Brain microvascular endothelial cell (primary cell): ENCODE results near the gene CHST7.

ENCODE experiments used
- DNase-seq: peaks from one replicate; pipeline ENCODE4 v3.0.0-alpha.2; 2020
- H3K27ac ChIP-seq: fragments of 250-450 bp; sonication (Bioruptor Pico); 2 replicates; pipeline ENCODE4 v1.5.1; 2020; ENCODE audit warnings: mild to moderate bottlenecking, moderate library complexity
- H3K27me3 ChIP-seq: fragments of 250-450 bp; sonication (Bioruptor Pico); replicated peaks from 2 replicates; pipeline ENCODE4 v1.5.1; 2020; ENCODE audit warnings: mild to moderate bottlenecking
- H3K36me3 ChIP-seq: fragments of 250-450 bp; sonication (Bioruptor Pico); replicated peaks from 2 replicates; pipeline ENCODE4 v1.5.1; 2020; ENCODE audit warnings: mild to moderate bottlenecking
- H3K4me3 ChIP-seq: 2 replicates; pipeline ENCODE4 v1.5.1; 2011; ENCODE audit warnings: low read depth, mild to moderate bottlenecking, control low read depth, low read length, moderate library complexity
- CTCF ChIP-seq: IDR thresholded peaks from 2 replicates; pipeline ENCODE4 v1.5.1; 2011; ENCODE audit warnings: low read depth, mild to moderate bottlenecking, moderate library complexity, low read length, control low read depth, inconsistent platforms; ENCODE audit errors: missing control alignments
- in situ Hi-C: cut with HindIII; loops from 2 replicates; pipeline ENCODE4 v1.10.0; 2017; ENCODE audit warnings: low sequenced_read_pairs, low pct_ligation_motif_present

The CHST7 gene

DNA sequence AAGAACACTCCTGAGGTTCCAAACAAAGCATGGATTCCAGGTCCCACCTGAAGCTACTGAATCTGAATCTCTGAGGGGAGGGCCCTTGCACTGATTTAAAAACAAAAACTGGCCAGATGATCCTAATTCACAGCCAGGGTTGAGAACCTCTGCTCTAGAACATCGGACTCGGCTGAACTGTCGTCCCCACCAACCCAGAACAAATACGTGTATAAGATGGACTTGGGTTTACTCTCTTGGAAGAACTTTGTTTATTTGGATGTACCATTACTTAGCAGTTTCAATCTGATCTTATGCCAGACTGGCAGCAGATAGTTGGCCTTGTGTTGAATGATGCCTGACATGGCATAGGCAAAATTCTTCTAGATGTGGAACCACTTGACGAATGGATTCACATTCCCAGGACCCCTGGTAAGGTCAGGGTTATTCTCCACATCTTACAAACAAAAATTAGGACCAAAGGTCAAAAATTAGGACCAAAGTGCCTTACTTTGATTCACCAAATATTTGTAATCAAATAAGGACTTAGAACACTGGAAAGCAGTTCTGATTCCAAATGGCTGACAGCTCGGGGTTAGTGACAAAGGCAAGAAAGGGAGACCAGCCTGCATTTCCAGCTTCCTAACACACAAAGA lies 29.0 kb downstream of the CHST7 start:
- in situ Hi-C loops: no loop called here
- Histone ChIP-seq H3K27ac (no peak overlapping the region), H3K4me3 (no peak overlapping the region), H3K27me3 (no peaks in the 10 kb centered on the region), H3K36me3 (no peaks in the 10 kb centered on the region)
- no peak for TF ChIP-seq CTCF
- DNase-seq: no peak

DNA sequence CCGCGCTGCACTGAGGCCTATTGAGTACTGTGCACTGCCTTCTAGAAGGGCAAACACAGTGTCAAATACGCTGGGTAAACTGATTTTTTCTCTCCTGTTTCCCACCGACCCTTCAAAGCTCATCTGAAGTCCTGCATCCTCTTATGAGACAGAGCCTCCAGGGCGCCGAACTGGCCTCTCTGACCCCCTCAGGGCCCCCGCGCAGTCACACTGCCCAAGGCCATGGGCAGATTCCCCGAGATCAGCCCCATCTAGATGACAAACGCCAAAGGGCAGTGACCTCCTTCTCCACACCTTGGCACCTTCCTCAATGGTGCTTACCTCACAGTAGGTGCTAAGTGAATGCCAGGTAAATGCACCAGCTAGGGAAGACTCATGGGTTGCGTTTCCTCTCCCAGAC lies 34.4 kb downstream of the CHST7 start:
- Histone ChIP-seq H3K27me3 (no peaks in the 10 kb centered on the region), H3K27ac (no peak overlapping the region), H3K36me3 (no peaks in the 10 kb centered on the region), H3K4me3 (no peak overlapping the region)
- in situ Hi-C loops: no loop called here
- TF ChIP-seq CTCF: no peak
- DNase-seq: no peak

DNA sequence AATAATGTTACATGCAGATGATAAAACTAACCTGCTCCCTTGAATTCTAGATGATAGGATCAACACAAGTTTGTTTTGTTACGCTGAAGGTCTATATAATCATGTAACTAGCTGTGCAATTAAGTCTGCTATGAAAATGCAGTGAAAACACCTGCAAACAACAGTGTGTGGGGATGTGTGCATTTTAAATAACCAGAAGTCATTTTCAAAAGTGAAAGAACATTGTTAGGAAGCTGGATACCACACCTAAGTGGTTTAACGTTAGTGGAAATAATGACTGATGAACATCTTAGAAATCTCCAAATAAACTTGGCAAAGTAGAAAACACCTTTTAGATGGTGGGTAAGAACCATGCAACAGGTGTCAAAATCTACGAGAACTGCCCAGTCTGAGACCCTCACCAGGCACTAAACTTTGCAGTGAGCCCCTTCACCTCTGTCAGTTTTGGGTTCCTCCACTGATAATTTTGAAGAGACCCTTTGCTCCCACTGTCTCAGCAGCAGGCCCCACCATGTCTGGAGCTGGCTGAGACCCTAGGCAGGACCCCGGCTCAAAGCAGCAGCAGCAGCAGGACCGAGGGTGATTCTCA lies 36.6 kb downstream of the CHST7 start:
- no peaks in the 10 kb centered on the region for H3K36me3 ChIP-seq
- in situ Hi-C loops: no loop called here
- no peak for DNase-seq
- no peaks in the 10 kb centered on the region for H3K27me3 ChIP-seq
- TF ChIP-seq CTCF: no peak
- H3K27ac ChIP-seq: no peak overlapping the region
- no peak overlapping the region for H3K4me3 ChIP-seq

DNA sequence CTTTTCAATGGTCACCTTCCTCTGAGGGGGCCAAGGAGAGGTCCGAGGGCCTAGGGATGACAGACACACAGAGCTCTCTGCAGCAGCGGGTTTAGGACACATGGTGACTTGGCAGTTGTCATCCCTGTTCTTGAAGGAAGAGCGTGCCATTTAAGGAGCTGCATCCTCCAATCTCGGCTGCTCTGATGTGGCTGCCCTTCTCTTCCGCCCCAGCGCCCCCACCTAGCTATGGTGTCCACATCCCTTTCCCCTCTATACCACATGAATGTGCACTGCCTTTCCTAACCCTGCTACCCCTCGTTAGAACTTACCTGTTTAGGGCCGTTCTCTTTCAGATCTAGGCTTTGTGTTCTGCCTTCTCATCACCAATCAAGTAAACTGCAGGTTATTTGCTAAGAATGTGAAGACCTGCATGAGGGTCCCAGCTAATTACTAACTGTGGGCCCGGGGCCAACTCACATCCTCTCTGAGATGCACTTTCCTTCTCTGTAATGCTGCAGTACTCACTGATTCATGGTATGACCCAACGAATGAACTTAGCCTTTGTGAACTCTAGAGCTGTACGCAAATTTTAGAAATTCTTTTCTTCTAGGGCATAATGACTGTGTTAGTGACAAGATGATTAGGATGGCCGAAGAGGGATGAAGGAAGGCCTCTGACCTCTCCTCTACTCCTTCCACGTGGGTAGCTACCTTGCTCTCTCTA lies 38.2 kb downstream of the CHST7 start:
- in situ Hi-C loops: no loop called here
- Histone ChIP-seq H3K27ac (no peak overlapping the region), H3K27me3 (no peaks in the 10 kb centered on the region), H3K4me3 (no peak overlapping the region), H3K36me3 (no peaks in the 10 kb centered on the region)
- no peak for TF ChIP-seq CTCF
- no peak for DNase-seq

GRCh38 chrX:46617906-46618305 lies 44.3 kb downstream of the CHST7 start:
- no peaks in the 10 kb centered on the region for H3K27me3 ChIP-seq
- in situ Hi-C loops: no loop called here
- H3K4me3 ChIP-seq: no peak overlapping the region
- no peak for DNase-seq
- H3K36me3 ChIP-seq: no peaks in the 10 kb centered on the region
- TF ChIP-seq CTCF: no peak
- no peak overlapping the region for H3K27ac ChIP-seq
